Liver (tissue), 9 donors: Measurements from ENCODE around the gene ILK. TPM values are rescaled to one million over a fixed set of nuclear protein-coding genes. Genes with fewer than 3 reads are reported as not detected.

Experiments used
- DNase-seq: peaks from one replicate; pipeline ENCODE4 v3.0.0-alpha.2; 2017; ENCODE audit warnings: low spot score
- H3K27ac ChIP-seq, 2 donors: one replicate each; pipeline ENCODE4 v1.7.0; 2013; ENCODE audit warnings: inconsistent platforms in 2 of 2, low read length in 2 of 2, control low read depth in 1 of 2, low read depth in 1 of 2, mild to moderate bottlenecking in 1 of 2
- H3K27me3 ChIP-seq, 4 donors: one replicate each; pipeline versions ENCODE4 v1.6.1 to v1.7.0; 2013; ENCODE audit warnings: low read length in 3 of 4, inconsistent platforms in 1 of 4, mild to moderate bottlenecking in 1 of 4, moderate library complexity in 1 of 4; ENCODE audit not compliant: control insufficient read depth in 4 of 4, insufficient read depth in 4 of 4
- H3K36me3 ChIP-seq, 4 donors: one replicate each; pipeline versions ENCODE4 v1.6.1 to v1.7.0; 2013; ENCODE audit warnings: low read length in 3 of 4, mild to moderate bottlenecking in 3 of 4, low read depth in 1 of 4, moderate library complexity in 1 of 4; ENCODE audit not compliant: control insufficient read depth in 4 of 4, insufficient read depth in 3 of 4
- H3K4me1 ChIP-seq, 4 donors: one replicate each; pipeline versions ENCODE4 v1.6.1 to v1.7.0; 2013; ENCODE audit warnings: low read length in 3 of 4, mild to moderate bottlenecking in 3 of 4, moderate library complexity in 1 of 4; ENCODE audit not compliant: control insufficient read depth in 4 of 4, insufficient read depth in 4 of 4
- H3K4me3 ChIP-seq, 3 donors: one replicate each; pipeline versions ENCODE4 v1.6.1 to v1.7.0; 2013; ENCODE audit warnings: low read length in 3 of 3, control low read depth in 1 of 3, low read depth in 1 of 3, mild to moderate bottlenecking in 1 of 3
- H3K9ac ChIP-seq, 2 donors: one replicate each; pipeline ENCODE4 v1.7.0; 2013; ENCODE audit warnings: low read length in 2 of 2, mild to moderate bottlenecking in 2 of 2, moderate library complexity in 2 of 2, control low read depth in 1 of 2, low read depth in 1 of 2
- H3K9me3 ChIP-seq, 4 donors: one replicate each; pipeline versions ENCODE4 v1.6.1 to v1.7.0; 2013; ENCODE audit warnings: low read length in 3 of 4; ENCODE audit not compliant: control insufficient read depth in 4 of 4
- ATF3 ChIP-seq: IDR thresholded peaks from 2 replicates; pipeline ENCODE4 v1.6.1; 2016; ENCODE audit warnings: antibody characterized with exemption
- CTCF ChIP-seq: fragments of 150-350 bp; IDR thresholded peaks from 2 replicates; pipeline ENCODE4 v1.5.1; 2017; ENCODE audit warnings: improper control_type of control experiment, low read depth, low read length; ENCODE audit not compliant: missing input control
- EGR1 ChIP-seq, 2 donors: IDR thresholded peaks; 2 replicates each; pipeline ENCODE4 v1.6.1; 2016 to 2018; ENCODE audit warnings: antibody characterized with exemption in 2 of 2, low read depth in 2 of 2
- FOXA1 ChIP-seq: IDR thresholded peaks from 2 replicates; pipeline ENCODE4 v1.6.1; 2016; ENCODE audit warnings: antibody characterized with exemption
- FOXA2 ChIP-seq: IDR thresholded peaks from 2 replicates; pipeline ENCODE4 v1.6.1; 2016; ENCODE audit warnings: antibody characterized with exemption
- GABPA ChIP-seq, 2 donors: IDR thresholded peaks in 1 of 2; conservative IDR thresholded peaks in 1 of 2; 2 replicates each; pipeline ENCODE4 v1.6.1; 2016; ENCODE audit warnings: antibody characterized with exemption in 2 of 2, mild to moderate bottlenecking in 1 of 2, moderate library complexity in 1 of 2
- HNF4A ChIP-seq, 2 donors: conservative IDR thresholded peaks; 2 replicates each; pipeline ENCODE4 v1.6.1; 2016; ENCODE audit warnings: antibody characterized with exemption in 2 of 2, mild to moderate bottlenecking in 2 of 2
- HNF4G ChIP-seq: IDR thresholded peaks from 2 replicates; pipeline ENCODE4 v1.6.1; 2016; ENCODE audit warnings: antibody characterized with exemption
- JUND ChIP-seq, 2 donors: IDR thresholded peaks; 2 replicates each; pipeline ENCODE4 v1.6.1; 2016; ENCODE audit warnings: antibody characterized with exemption in 2 of 2
- MAX ChIP-seq: IDR thresholded peaks from 2 replicates; pipeline ENCODE4 v1.6.1; 2016; ENCODE audit warnings: antibody characterized with exemption
- NR2F2 ChIP-seq: IDR thresholded peaks from 2 replicates; pipeline ENCODE4 v1.6.1; 2016; ENCODE audit warnings: antibody characterized with exemption
- RAD21 ChIP-seq, 2 donors: IDR thresholded peaks; 2 replicates each; pipeline ENCODE4 v1.6.1; 2016; ENCODE audit warnings: antibody characterized with exemption in 2 of 2, mild to moderate bottlenecking in 2 of 2
- REST ChIP-seq: IDR thresholded peaks from 2 replicates; pipeline ENCODE4 v1.6.1; 2016; ENCODE audit warnings: antibody characterized with exemption, mild to moderate bottlenecking
- RXRA ChIP-seq, 2 donors: IDR thresholded peaks; 2 replicates each; pipeline ENCODE4 v1.6.1; 2017 to 2018; ENCODE audit warnings: antibody characterized with exemption in 2 of 2, mild to moderate bottlenecking in 1 of 2
- SP1 ChIP-seq: IDR thresholded peaks from 2 replicates; pipeline ENCODE4 v1.6.1; 2018; ENCODE audit warnings: antibody characterized with exemption, mild to moderate bottlenecking
- TAF1 ChIP-seq: conservative IDR thresholded peaks from 2 replicates; pipeline ENCODE4 v1.6.1; 2016; ENCODE audit warnings: antibody characterized with exemption, mild to moderate bottlenecking
- YY1 ChIP-seq: IDR thresholded peaks from 2 replicates; pipeline ENCODE4 v1.6.1; 2016; ENCODE audit warnings: antibody characterized with exemption, mild to moderate bottlenecking
- ZBTB33 ChIP-seq: IDR thresholded peaks from 2 replicates; pipeline ENCODE4 v1.6.1; 2016; ENCODE audit warnings: antibody characterized with exemption
- WGBS: extraction: QIAGEN DNeasy Blood & Tissue Kit; methylation state at CpG from one replicate; pipeline ENCODE4 v1.1.7; 2013; 5-methylcytosine and 5-hydroxymethylcytosine counted together
- polyA plus RNA-seq, 2 donors: library from polyadenylated mRNA; stranded (reverse) in 1 of 2; unstranded in 1 of 2; fragments of 200-250 nt in 1 of 2; fragments of >200 nt in 1 of 2; fragmentation: Nextera tagmentation in 1 of 2; extraction: Ambion mirVana in 1 of 2; gene quantifications; one replicate each; pipeline versions ENCODE4 v1.2.1 to v1.2.3, GENCODE V29; 2013 to 2015
- total RNA-seq, 2 donors: library from RNA; depleted of rRNA; stranded (reverse); fragments of >200 nt; gene quantifications; one replicate each; pipeline ENCODE4 v1.2.3, GENCODE V29; 2014
- donor health status: healthy.
- donor health status: healthy.
- donor health status: healthy.
- donor health status: healthy.
- donor health status: healthy.

ILK gene
- total RNA-seq (10 to 100 TPM; 50.5 to 69.1 TPM), polyA plus RNA-seq (10 to 100 TPM; 29.6 to 45.9 TPM)

- Histone ChIP-seq H3K9ac (peak within 1 kb of the TSS; percentile 97 to 98), H3K27ac (peak within 1 kb of the TSS; percentile 66 to 94), H3K4me1 (peaks cover 9 to 68% (median 50%) of the 10 kb centered on the region in 4 donors), H3K27me3 (no peaks in the 10 kb centered on the region), H3K36me3 (peaks cover 0 to 31% (median 20%) of the 10 kb centered on the region in 4 donors), H3K4me3 (peak within 1 kb of the TSS; percentile 59 to 98 (median 70)), H3K9me3 (no peaks in the 10 kb centered on the region)
- peak in 1 of 2 donors; percentile 16 for TF ChIP-seq RXRA (IDR thresholded peaks at IDR 0.05)
- TF ChIP-seq JUND (IDR thresholded peaks at IDR 0.05), result no peak
- peak; percentile 56 for TF ChIP-seq TAF1
- no peak for TF ChIP-seq HNF4G
- no peak for TF ChIP-seq CTCF
- no peak for TF ChIP-seq FOXA2
- TF ChIP-seq EGR1 (IDR thresholded peaks at IDR 0.05; ENCODE audit: low read depth in 2 of 2), result no peak
- TF ChIP-seq MAX, result peak; percentile 81
- no peak for TF ChIP-seq ATF3
- peak; percentile 41 for TF ChIP-seq SP1
- TF ChIP-seq HNF4A (conservative IDR thresholded peaks at IDR 0.05), result peak in 1 of 2 donors; percentile 25
- TF ChIP-seq ZBTB33, result peak; percentile 36
- TF ChIP-seq FOXA1, result no peak
- peak in 1 of 2 donors; percentile 83 for TF ChIP-seq GABPA (IDR thresholded peaks at IDR 0.05 in 1 of 2, conservative IDR thresholded peaks at IDR 0.05 in 1 of 2)
- TF ChIP-seq NR2F2, result no peak
- peak; percentile 82 for TF ChIP-seq REST
- TF ChIP-seq RAD21 (IDR thresholded peaks at IDR 0.05), result peak; percentile 60 to 68
- peak; percentile 69 for TF ChIP-seq YY1
- WGBS, result under 1% methylated on average over 72 of the region's 72 CpGs
- peak; percentile 91 for DNase-seq
Observed at GRCh38 chr11:6603287-6604080, at the start of gene ILK, which contains the start of gene RRP8. ILK (plus strand) TSS chr11:6603774; CDS start chr11:6604272, 498 bp downstream. RRP8 (minus strand) TSS chr11:6603616; CDS start chr11:6603502, 114 bp downstream.
